HepG2 (cell line): ENCODE results near the gene CYSLTR2. TPM values are rescaled to one million over a fixed set of nuclear protein-coding genes. Genes with fewer than 3 reads are reported as not detected.

Experiments
- ATAC-seq: fragments of 200-7000 bp; cut with Tn5 transposase; 3 replicates; pipeline ENCODE4 v1.9.1; 2020; ENCODE audit warnings: mild to moderate bottlenecking, moderate library complexity
- BruUV-seq: library from RNA; stranded (reverse); fragments of 400-500 nt; replicated peaks from 2 replicates; lab custom pipeline; 2021; lab: Mats Ljungman, UMichigan
- CTCF ChIA-PET: fragments of 300-600 bp; formaldehyde crosslinking; extraction: SDS; loops from one replicate; lab custom pipeline; 2021; ENCODE audit warnings: low total read pairs, inconsistent platforms, low intra/inter-chr PET ratio; lab: Yijun Ruan, JAX
- POLR2A ChIA-PET: fragments of 350-600 bp; sonication (Branson Sonifier 250); formaldehyde crosslinking; loops from one replicate; lab custom pipeline; 2020; ENCODE audit warnings: antibody characterized with exemption, inconsistent platforms; lab: Yijun Ruan, JAX
- DNase-seq: peaks from one replicate; pipeline ENCODE4 v3.0.0-alpha.2; 2015; ENCODE audit warnings: low spot score
- FAIRE-seq: peaks from 3 replicates; lab custom pipeline; 2011; peaks lifted over from hg19 to GRCh38; lab: Jason Lieb, UNC
- H2AFZ ChIP-seq: one replicate; pipeline ENCODE4 v1.6.1; 2011; ENCODE audit warnings: low read length, inconsistent platforms
- H3K27ac ChIP-seq: fragments of 300-600 bp; 3 replicates; pipeline ENCODE4 v1.8.0; 2011; ENCODE audit warnings: mixed run types, mild to moderate bottlenecking, mixed read lengths, low read length, inconsistent platforms; ENCODE audit not compliant: insufficient read depth; ENCODE audit errors: extremely low read length
- H3K27me3 ChIP-seq, 2 experiments: fragments of 200-600 bp in 1 of 2; 2 replicates in 1 of 2; 3 replicates in 1 of 2; pipeline versions ENCODE4 v1.6.0 to v1.8.0; 2011; ENCODE audit warnings: low read length in 2 of 2, mild to moderate bottlenecking in 2 of 2, moderate library complexity in 2 of 2, inconsistent platforms in 1 of 2; ENCODE audit not compliant: insufficient read depth in 2 of 2, control insufficient read depth in 1 of 2
- H3K36me3 ChIP-seq, 2 experiments: fragments of 200-600 bp in 1 of 2; replicated peaks in 1 of 2; 2 replicates in 1 of 2; 3 replicates in 1 of 2; pipeline versions ENCODE4 v1.5.1 to v1.8.0; 2011; ENCODE audit warnings: low read length in 2 of 2, inconsistent platforms in 1 of 2; ENCODE audit not compliant: insufficient read depth in 2 of 2, control insufficient read depth in 1 of 2
- H3K4me1 ChIP-seq: 2 replicates; pipeline ENCODE4 v1.5.1; 2012; ENCODE audit warnings: low read length, inconsistent platforms; ENCODE audit not compliant: insufficient read depth
- H3K4me2 ChIP-seq: 2 replicates; pipeline ENCODE4 v1.6.0; 2011; ENCODE audit warnings: low read depth, low read length, inconsistent platforms
- H3K4me3 ChIP-seq, 3 experiments: fragments of 200-600 bp in 1 of 3; sonication (generic), shearing (Covaris generic) in 1 of 3; replicated peaks in 1 of 3; 2 replicates each; pipeline ENCODE4 v1.5.1; 2011 to 2016; ENCODE audit warnings: low read length in 3 of 3, inconsistent platforms in 2 of 3, low read depth in 2 of 3, mild to moderate bottlenecking in 2 of 3, control low read depth in 1 of 3, mixed read lengths in 1 of 3; ENCODE audit not compliant: insufficient read depth in 1 of 3
- H3K79me2 ChIP-seq: one replicate; pipeline ENCODE4 v1.6.1; 2011; ENCODE audit warnings: low read length, inconsistent platforms; ENCODE audit not compliant: insufficient read depth
- H3K9ac ChIP-seq: 2 replicates; pipeline ENCODE4 v1.6.0; 2011; ENCODE audit warnings: mild to moderate bottlenecking, low read depth, low read length, inconsistent platforms; ENCODE audit not compliant: insufficient read depth
- H3K9me3 ChIP-seq: 2 replicates; pipeline ENCODE4 v1.5.1; 2012; ENCODE audit warnings: mild to moderate bottlenecking, low read length
- H4K20me1 ChIP-seq: 2 replicates; pipeline ENCODE4 v1.6.0; 2011; ENCODE audit warnings: inconsistent platforms, mild to moderate bottlenecking, low read length, moderate library complexity; ENCODE audit not compliant: insufficient read depth
- PCBP1 ChIP-seq: fragments of 200-400 bp; formaldehyde crosslinking; IDR thresholded peaks from 2 replicates; pipeline ENCODE4 v1.6.1; 2017; ENCODE audit warnings: mild to moderate bottlenecking, low read depth, low read length, borderline replicate concordance
- ZFP36L2 ChIP-seq: sonication (generic); formaldehyde crosslinking; IDR thresholded peaks from 2 replicates; pipeline ENCODE4 v1.4.0; 2020; ENCODE audit warnings: missing genetic modification reagents
- ZNF557 ChIP-seq: sonication (generic); formaldehyde crosslinking; IDR thresholded peaks from 2 replicates; pipeline ENCODE4 v1.4.0; 2020; ENCODE audit warnings: missing genetic modification reagents
- WGBS: methylation state at CpG from one replicate; pipeline ENCODE4 v1.1.6; 2017; ENCODE audit warnings: low lambda C conversion rate; 5-methylcytosine and 5-hydroxymethylcytosine counted together
- in situ Hi-C: cut with HindIII; loops from 2 replicates; pipeline ENCODE4 v1.10.0; 2017; ENCODE audit warnings: low pct_unique_long_range_greater_than_20kb; ENCODE audit not compliant: extremely low pct_ligation_motif_present
- intact Hi-C: fragments of 100-400 bp; cut with micrococcal nuclease; formaldehyde crosslinking; loops from one replicate; pipeline ENCODE4 v1.10.0; 2022; ENCODE audit not compliant: unreplicated experiment
- polyA plus RNA-seq, 8 experiments: library from polyadenylated mRNA; depleted of rRNA in 3 of 8; stranded (reverse) in 7 of 8; unstranded in 1 of 8; fragments of >200 nt; fragmentation: Illumina TruSeq in 4 of 8; extraction: Trizol in 4 of 8; gene quantifications; 2 replicates each; pipeline versions ENCODE4 v1.2.1 to v1.2.3, GENCODE V29; 2011 to 2016; ENCODE audit warnings: low read depth in 4 of 8, missing spikeins in 1 of 8, mixed read lengths in 1 of 8; ENCODE audit not compliant: insufficient read depth in 1 of 8
- total RNA-seq, 5 experiments: library from RNA; depleted of rRNA; stranded (reverse); fragments of >200 nt; fragmentation: Illumina TruSeq; extraction: Trizol; gene quantifications; 2 replicates each; pipeline ENCODE4 v1.2.3, GENCODE V29; 2016; ENCODE audit warnings: low read depth in 1 of 5
- TF ChIP-seq, protein P1 (sequence below): sonication (generic); formaldehyde crosslinking; IDR thresholded peaks from 2 replicates; pipeline ENCODE4 v1.4.0; 2020; ENCODE audit warnings: missing genetic modification reagents
- TF ChIP-seq, protein P2 (sequence below): sonication (generic); formaldehyde crosslinking; IDR thresholded peaks from 2 replicates; pipeline ENCODE4 v1.5.1; 2020; ENCODE audit warnings: mild to moderate bottlenecking, missing genetic modification reagents, moderate library complexity
- TF ChIP-seq, protein P3 (sequence below): sonication (generic); formaldehyde crosslinking; IDR thresholded peaks from 2 replicates; pipeline ENCODE4 v1.5.0; 2020; ENCODE audit warnings: mild to moderate bottlenecking, missing genetic modification reagents, moderate library complexity
- TF ChIP-seq, protein P4 (sequence below): sonication (generic); formaldehyde crosslinking; IDR thresholded peaks from 2 replicates; pipeline ENCODE4 v1.4.0; 2020; ENCODE audit warnings: missing genetic modification reagents, low read depth, mild to moderate bottlenecking, borderline replicate concordance

Gene CYSLTR2
- total and polyA plus RNA-seq, 2 of the 13 experiments (the other 11 are each of a cell fraction or from before 2014, with no cell fraction given) = not detected

DNA sequence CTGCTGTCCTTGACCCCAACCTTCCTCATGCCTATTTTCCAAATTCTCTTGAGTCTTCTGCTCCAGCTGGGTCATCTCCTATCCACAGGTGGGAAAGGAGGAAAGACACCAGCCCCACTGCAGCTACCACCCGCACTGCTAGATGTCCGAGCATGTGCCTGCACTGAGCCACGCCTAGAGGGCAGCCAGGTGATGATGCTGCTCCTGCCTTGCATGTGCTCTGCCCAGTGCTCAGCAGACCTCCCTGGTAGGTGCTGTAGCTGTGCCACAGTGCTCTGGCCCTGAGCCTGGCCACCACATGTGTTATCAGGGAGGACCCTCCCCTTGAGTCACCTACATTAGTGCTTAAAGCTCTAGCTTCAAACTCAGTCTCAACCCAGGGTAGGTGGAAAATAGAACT lies 6.9 kb upstream of the CYSLTR2 start:
- no peak overlapping the region for H3K4me3 ChIP-seq
- H3K79me2 ChIP-seq = no peaks in the 10 kb centered on the region
- no peak overlapping the region for H3K27ac ChIP-seq
- H3K9ac ChIP-seq = no peak overlapping the region
- CTCF ChIA-PET = interaction anchor here (3.2 kb wide), 1 partner anchor 51 kb away, joined by 28 read pairs; no protein-coding TSS in a partner anchor
- no peaks in the 10 kb centered on the region for H4K20me1 ChIP-seq
- DNase-seq = no peak
- intact Hi-C loops (loop anchor here (1.0 kb wide), 1 partner anchor 51 kb away; no protein-coding TSS in a partner anchor), in situ Hi-C loops (loop anchor here (5.0 kb wide), 1 partner anchor 49 kb away; no protein-coding TSS in a partner anchor)
- H3K4me2 ChIP-seq = no peak overlapping the region
- peaks cover 0 to 10% of the 10 kb centered on the region in 2 experiments; a peak in 1 of 5 replicates for H3K27me3 ChIP-seq
- TF ChIP-seq ZNF557 (CRISPR knock-in tag) (no peak), PCBP1 (no peak), ZFP36L2 (CRISPR knock-in tag) (no peak)
- TF ChIP-seq, protein P1, sequence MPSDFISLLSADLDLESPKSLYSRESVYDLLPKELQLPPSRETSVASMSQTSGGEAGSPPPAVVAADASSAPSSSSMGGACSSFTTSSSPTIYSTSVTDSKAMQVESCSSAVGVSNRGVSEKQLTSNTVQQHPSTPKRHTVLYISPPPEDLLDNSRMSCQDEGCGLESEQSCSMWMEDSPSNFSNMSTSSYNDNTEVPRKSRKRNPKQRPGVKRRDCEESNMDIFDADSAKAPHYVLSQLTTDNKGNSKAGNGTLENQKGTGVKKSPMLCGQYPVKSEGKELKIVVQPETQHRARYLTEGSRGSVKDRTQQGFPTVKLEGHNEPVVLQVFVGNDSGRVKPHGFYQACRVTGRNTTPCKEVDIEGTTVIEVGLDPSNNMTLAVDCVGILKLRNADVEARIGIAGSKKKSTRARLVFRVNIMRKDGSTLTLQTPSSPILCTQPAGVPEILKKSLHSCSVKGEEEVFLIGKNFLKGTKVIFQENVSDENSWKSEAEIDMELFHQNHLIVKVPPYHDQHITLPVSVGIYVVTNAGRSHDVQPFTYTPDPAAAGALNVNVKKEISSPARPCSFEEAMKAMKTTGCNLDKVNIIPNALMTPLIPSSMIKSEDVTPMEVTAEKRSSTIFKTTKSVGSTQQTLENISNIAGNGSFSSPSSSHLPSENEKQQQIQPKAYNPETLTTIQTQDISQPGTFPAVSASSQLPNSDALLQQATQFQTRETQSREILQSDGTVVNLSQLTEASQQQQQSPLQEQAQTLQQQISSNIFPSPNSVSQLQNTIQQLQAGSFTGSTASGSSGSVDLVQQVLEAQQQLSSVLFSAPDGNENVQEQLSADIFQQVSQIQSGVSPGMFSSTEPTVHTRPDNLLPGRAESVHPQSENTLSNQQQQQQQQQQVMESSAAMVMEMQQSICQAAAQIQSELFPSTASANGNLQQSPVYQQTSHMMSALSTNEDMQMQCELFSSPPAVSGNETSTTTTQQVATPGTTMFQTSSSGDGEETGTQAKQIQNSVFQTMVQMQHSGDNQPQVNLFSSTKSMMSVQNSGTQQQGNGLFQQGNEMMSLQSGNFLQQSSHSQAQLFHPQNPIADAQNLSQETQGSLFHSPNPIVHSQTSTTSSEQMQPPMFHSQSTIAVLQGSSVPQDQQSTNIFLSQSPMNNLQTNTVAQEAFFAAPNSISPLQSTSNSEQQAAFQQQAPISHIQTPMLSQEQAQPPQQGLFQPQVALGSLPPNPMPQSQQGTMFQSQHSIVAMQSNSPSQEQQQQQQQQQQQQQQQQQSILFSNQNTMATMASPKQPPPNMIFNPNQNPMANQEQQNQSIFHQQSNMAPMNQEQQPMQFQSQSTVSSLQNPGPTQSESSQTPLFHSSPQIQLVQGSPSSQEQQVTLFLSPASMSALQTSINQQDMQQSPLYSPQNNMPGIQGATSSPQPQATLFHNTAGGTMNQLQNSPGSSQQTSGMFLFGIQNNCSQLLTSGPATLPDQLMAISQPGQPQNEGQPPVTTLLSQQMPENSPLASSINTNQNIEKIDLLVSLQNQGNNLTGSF (CRISPR knock-in tag) = no peak
- TF ChIP-seq, protein P2, sequence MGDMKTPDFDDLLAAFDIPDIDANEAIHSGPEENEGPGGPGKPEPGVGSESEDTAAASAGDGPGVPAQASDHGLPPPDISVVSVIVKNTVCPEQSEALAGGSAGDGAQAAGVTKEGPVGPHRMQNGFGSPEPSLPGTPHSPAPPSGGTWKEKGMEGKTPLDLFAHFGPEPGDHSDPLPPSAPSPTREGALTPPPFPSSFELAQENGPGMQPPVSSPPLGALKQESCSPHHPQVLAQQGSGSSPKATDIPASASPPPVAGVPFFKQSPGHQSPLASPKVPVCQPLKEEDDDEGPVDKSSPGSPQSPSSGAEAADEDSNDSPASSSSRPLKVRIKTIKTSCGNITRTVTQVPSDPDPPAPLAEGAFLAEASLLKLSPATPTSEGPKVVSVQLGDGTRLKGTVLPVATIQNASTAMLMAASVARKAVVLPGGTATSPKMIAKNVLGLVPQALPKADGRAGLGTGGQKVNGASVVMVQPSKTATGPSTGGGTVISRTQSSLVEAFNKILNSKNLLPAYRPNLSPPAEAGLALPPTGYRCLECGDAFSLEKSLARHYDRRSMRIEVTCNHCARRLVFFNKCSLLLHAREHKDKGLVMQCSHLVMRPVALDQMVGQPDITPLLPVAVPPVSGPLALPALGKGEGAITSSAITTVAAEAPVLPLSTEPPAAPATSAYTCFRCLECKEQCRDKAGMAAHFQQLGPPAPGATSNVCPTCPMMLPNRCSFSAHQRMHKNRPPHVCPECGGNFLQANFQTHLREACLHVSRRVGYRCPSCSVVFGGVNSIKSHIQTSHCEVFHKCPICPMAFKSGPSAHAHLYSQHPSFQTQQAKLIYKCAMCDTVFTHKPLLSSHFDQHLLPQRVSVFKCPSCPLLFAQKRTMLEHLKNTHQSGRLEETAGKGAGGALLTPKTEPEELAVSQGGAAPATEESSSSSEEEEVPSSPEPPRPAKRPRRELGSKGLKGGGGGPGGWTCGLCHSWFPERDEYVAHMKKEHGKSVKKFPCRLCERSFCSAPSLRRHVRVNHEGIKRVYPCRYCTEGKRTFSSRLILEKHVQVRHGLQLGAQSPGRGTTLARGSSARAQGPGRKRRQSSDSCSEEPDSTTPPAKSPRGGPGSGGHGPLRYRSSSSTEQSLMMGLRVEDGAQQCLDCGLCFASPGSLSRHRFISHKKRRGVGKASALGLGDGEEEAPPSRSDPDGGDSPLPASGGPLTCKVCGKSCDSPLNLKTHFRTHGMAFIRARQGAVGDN (CRISPR knock-in tag) = peak; percentile 25; the same call in 1 of the 2 replicates
- TF ChIP-seq, protein P3, sequence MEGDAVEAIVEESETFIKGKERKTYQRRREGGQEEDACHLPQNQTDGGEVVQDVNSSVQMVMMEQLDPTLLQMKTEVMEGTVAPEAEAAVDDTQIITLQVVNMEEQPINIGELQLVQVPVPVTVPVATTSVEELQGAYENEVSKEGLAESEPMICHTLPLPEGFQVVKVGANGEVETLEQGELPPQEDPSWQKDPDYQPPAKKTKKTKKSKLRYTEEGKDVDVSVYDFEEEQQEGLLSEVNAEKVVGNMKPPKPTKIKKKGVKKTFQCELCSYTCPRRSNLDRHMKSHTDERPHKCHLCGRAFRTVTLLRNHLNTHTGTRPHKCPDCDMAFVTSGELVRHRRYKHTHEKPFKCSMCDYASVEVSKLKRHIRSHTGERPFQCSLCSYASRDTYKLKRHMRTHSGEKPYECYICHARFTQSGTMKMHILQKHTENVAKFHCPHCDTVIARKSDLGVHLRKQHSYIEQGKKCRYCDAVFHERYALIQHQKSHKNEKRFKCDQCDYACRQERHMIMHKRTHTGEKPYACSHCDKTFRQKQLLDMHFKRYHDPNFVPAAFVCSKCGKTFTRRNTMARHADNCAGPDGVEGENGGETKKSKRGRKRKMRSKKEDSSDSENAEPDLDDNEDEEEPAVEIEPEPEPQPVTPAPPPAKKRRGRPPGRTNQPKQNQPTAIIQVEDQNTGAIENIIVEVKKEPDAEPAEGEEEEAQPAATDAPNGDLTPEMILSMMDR (CRISPR knock-in tag) = 0 out of 2 replicates have a peak, but pooled peaks have one; percentile 26
- TF ChIP-seq, protein P4, sequence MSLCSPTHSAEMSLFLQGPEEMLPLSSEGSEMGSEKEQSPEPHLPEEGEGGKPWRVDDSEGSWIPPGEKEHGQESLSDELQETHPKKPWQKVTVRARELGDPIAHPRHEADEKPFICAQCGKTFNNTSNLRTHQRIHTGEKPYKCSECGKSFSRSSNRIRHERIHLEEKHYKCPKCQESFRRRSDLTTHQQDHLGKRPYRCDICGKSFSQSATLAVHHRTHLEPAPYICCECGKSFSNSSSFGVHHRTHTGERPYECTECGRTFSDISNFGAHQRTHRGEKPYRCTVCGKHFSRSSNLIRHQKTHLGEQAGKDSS (CRISPR knock-in tag) = peak; percentile 55; the same call in 1 of the 2 replicates
- H3K36me3 ChIP-seq = no peaks in the 10 kb centered on the region
- no peak overlapping the region for H2AFZ ChIP-seq
- POLR2A ChIA-PET = no interaction called here
- no peak for FAIRE-seq
- no peaks in the 10 kb centered on the region; the same call in 1 of the 2 replicates for H3K4me1 ChIP-seq
- BruUV-seq = no TSS peak
- ATAC-seq = peak; percentile 82
- H3K9me3 ChIP-seq = no peaks in the 10 kb centered on the region
- 8% methylated on average over 3 of the region's 3 CpGs for WGBS
